Measurements from ENCODE around the gene CIRBP.

DNA sequence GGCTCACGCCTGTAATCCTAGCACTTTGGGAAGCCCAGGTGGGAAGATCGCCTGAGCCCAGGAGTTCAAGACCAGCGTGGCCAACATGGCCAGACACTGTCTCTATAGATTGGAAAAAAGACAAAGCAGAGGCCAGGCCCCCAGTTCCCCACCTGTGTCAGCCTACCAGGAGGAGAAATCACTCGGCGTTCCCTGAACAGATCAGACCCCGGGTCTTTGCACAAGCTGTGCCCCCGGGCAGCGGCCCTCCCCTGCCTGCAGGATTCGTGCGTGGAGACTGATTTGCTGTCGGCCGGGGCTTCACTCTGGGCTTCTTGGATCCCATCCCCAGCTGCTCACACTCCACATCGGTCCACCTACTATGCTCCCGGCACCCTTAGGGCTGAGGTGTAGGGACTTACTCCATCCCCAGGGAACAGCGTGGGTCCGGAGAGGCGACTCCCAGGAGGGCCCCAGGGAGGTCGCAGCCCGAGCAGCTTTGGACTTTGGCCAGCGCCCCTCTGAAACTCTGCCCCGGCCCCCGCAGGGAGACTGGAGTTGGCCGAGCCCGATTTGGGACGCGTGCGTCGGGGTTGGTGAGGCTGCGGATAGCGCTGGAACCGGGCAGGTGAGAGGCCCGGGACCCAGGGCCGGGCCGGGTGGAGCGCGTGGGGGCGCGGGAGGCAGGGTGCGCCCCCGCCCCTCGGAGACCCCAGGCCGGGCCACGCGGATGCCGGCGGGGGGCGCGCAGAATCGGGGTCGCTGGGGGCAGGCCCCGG, 16.0 kb downstream of the CIRBP start:
- TF ChIP-seq TAF1 (IDR thresholded peaks at IDR 0.05; ENCODE audit: low read depth) (no peak), EGR1 (IDR thresholded peaks at IDR 0.05) (no peak), EP300 (IDR thresholded peaks at IDR 0.05; ENCODE audit: borderline replicate concordance) (no peak), RAD21 (IDR thresholded peaks at IDR 0.05; ENCODE audit: low read depth) (no peak), CREB1 (IDR thresholded peaks at IDR 0.05; ENCODE audit: low read depth) (no peak), FOXM1 (IDR thresholded peaks at IDR 0.05; ENCODE audit: borderline replicate concordance, low read depth) (no peak), YY1 (IDR thresholded peaks at IDR 0.05; ENCODE audit: low read depth) (no peak), CEBPB (IDR thresholded peaks at IDR 0.05) (no peak), TCF12 (IDR thresholded peaks at IDR 0.05; ENCODE audit: low read depth) (no peak)
- TF ChIP-seq, protein P1, sequence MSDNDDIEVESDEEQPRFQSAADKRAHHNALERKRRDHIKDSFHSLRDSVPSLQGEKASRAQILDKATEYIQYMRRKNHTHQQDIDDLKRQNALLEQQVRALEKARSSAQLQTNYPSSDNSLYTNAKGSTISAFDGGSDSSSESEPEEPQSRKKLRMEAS (IDR thresholded peaks at IDR 0.05) = no peak
- TF ChIP-seq, protein P2, sequence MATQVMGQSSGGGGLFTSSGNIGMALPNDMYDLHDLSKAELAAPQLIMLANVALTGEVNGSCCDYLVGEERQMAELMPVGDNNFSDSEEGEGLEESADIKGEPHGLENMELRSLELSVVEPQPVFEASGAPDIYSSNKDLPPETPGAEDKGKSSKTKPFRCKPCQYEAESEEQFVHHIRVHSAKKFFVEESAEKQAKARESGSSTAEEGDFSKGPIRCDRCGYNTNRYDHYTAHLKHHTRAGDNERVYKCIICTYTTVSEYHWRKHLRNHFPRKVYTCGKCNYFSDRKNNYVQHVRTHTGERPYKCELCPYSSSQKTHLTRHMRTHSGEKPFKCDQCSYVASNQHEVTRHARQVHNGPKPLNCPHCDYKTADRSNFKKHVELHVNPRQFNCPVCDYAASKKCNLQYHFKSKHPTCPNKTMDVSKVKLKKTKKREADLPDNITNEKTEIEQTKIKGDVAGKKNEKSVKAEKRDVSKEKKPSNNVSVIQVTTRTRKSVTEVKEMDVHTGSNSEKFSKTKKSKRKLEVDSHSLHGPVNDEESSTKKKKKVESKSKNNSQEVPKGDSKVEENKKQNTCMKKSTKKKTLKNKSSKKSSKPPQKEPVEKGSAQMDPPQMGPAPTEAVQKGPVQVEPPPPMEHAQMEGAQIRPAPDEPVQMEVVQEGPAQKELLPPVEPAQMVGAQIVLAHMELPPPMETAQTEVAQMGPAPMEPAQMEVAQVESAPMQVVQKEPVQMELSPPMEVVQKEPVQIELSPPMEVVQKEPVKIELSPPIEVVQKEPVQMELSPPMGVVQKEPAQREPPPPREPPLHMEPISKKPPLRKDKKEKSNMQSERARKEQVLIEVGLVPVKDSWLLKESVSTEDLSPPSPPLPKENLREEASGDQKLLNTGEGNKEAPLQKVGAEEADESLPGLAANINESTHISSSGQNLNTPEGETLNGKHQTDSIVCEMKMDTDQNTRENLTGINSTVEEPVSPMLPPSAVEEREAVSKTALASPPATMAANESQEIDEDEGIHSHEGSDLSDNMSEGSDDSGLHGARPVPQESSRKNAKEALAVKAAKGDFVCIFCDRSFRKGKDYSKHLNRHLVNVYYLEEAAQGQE (IDR thresholded peaks at IDR 0.05; ENCODE audit: low read depth) = no peak

Data from Ishikawa (cell line).